OCI-LY7 (cell line): ENCODE measurements around the gene PHF13. TPM values are rescaled to one million over a fixed set of nuclear protein-coding genes. Genes with fewer than 3 reads are reported as not detected.
A peak's percentile ranks its signal among the peaks of the same experiment; 100 is the strongest.

Source experiments
- BruUV-seq: library from RNA; stranded (reverse); fragments of 400-500 nt; replicated peaks from 2 replicates; lab custom pipeline; 2021; lab: Mats Ljungman, UMichigan
- CTCF ChIA-PET: fragments of 300-600 bp; sonication (Branson Sonifier 250); formaldehyde crosslinking; loops from one replicate; lab custom pipeline; 2022; ENCODE audit warnings: antibody characterized with exemption; ENCODE audit not compliant: unreplicated experiment; lab: Charles Lee
- POLR2A ChIA-PET: fragments of 300-600 bp; sonication (Branson Sonifier 250); formaldehyde crosslinking; loops from one replicate; lab custom pipeline; 2022; ENCODE audit warnings: antibody characterized with exemption; lab: Charles Lee
- DNase-seq: peaks from one replicate; pipeline ENCODE4 v3.0.0-alpha.2; 2015; ENCODE audit warnings: low spot score
- H2AFZ ChIP-seq: fragments of 200-600 bp; sonication (generic), shearing (Covaris generic); 2 replicates; pipeline ENCODE4 v1.6.1; 2014; ENCODE audit warnings: mild to moderate bottlenecking, antibody characterized with exemption, low read length, moderate library complexity
- H3K27ac ChIP-seq: fragments of 200-600 bp; sonication (generic); 2 replicates; pipeline ENCODE4 v1.5.1; 2014; ENCODE audit warnings: mixed run types, low read depth, mild to moderate bottlenecking, moderate library complexity, low read length, inconsistent platforms; ENCODE audit not compliant: poor library complexity, severe bottlenecking
- H3K36me3 ChIP-seq: fragments of 200-600 bp; sonication (generic); 2 replicates; pipeline ENCODE4 v1.6.1; 2014; ENCODE audit warnings: mild to moderate bottlenecking, antibody characterized with exemption, low read length, moderate library complexity, mixed read lengths; ENCODE audit not compliant: insufficient read depth
- H3K4me1 ChIP-seq: fragments of 200-600 bp; sonication (generic); 2 replicates; pipeline ENCODE4 v1.5.1; 2014; ENCODE audit warnings: mild to moderate bottlenecking, low read length; ENCODE audit not compliant: insufficient read depth, poor library complexity, severe bottlenecking
- H3K4me2 ChIP-seq: fragments of 200-600 bp; sonication (generic); 2 replicates; pipeline ENCODE4 v1.6.1; 2014; ENCODE audit warnings: mild to moderate bottlenecking, low read length
- H3K4me3 ChIP-seq: fragments of 200-600 bp; sonication (generic); 2 replicates; pipeline ENCODE4 v1.5.1; 2014; ENCODE audit warnings: mild to moderate bottlenecking, low read depth, low read length; ENCODE audit not compliant: poor library complexity, severe bottlenecking
- H3K79me2 ChIP-seq: fragments of 200-600 bp; sonication (generic); 2 replicates; pipeline ENCODE4 v1.6.1; 2016; ENCODE audit warnings: low read depth, mild to moderate bottlenecking, low read length, moderate library complexity, mixed read lengths; ENCODE audit not compliant: insufficient read depth
- H3K9me2 ChIP-seq: fragments of 200-600 bp; sonication (generic); 2 replicates; pipeline ENCODE4 v1.6.1; 2016; ENCODE audit warnings: mild to moderate bottlenecking, low read length, mixed read lengths; ENCODE audit not compliant: insufficient read depth
- H3K9me3 ChIP-seq: fragments of 200-600 bp; sonication (generic); 2 replicates; pipeline ENCODE4 v1.6.1; 2014; ENCODE audit warnings: mild to moderate bottlenecking, mixed run types, low read length, mixed read lengths
- H4K20me1 ChIP-seq: fragments of 200-600 bp; sonication (generic); 2 replicates; pipeline ENCODE4 v1.6.1; 2014; ENCODE audit warnings: mild to moderate bottlenecking, antibody characterized with exemption, low read length, moderate library complexity, mixed read lengths; ENCODE audit not compliant: insufficient read depth
- EZH2phosphoT487 ChIP-seq: fragments of 200-600 bp; sonication (generic); IDR thresholded peaks from 2 replicates; pipeline ENCODE4 v1.6.1; 2018; ENCODE audit warnings: low read depth, borderline replicate concordance, mild to moderate bottlenecking, mixed run types, antibody characterized with exemption, low read length, moderate library complexity, mixed read lengths
- intact Hi-C: fragments of 100-400 bp; cut with micrococcal nuclease; formaldehyde crosslinking; loops from one replicate; pipeline ENCODE4 v1.10.0; 2022; ENCODE audit not compliant: unreplicated experiment
- total RNA-seq, 2 experiments: library from RNA; depleted of rRNA in 1 of 2; stranded (reverse); fragments of >200 nt in 1 of 2; shearing (Covaris generic) in 1 of 2; gene quantifications; 2 replicates each; pipeline ENCODE4 v1.2.3, GENCODE V29; 2014 to 2022
- TF ChIP-seq, protein P1 (sequence below): fragments of 200-600 bp; sonication (generic); conservative IDR thresholded peaks from 2 replicates; pipeline ENCODE4 v1.5.1; 2014; ENCODE audit warnings: mild to moderate bottlenecking, antibody characterized with exemption, low read length, moderate library complexity, mixed read lengths

PHF13 gene
- total RNA-seq, 2 experiments from 2014 or later = 5.3 to 14.7 TPM

- Histone ChIP-seq H3K4me1 (peaks cover 35% of the 10 kb centered on the region), H3K4me3 (peak overlapping the region; percentile 71), H3K36me3 (peaks cover 13% of the 10 kb centered on the region; the same call in 1 of the 2 replicates), H3K79me2 (no peaks in the 10 kb centered on the region), H4K20me1 (no peaks in the 10 kb centered on the region), H3K27ac (no peak overlapping the region), H3K9me2 (no peaks in the 10 kb centered on the region), H2AFZ (peak overlapping the region; percentile 59), H3K9me3 (no peaks in the 10 kb centered on the region), H3K4me2 (peak overlapping the region; percentile 82)
- intact Hi-C loops = loop anchor here (2.0 kb wide), 1 partner anchor 47 kb away; the partner anchor contains the start of genes NOL9 and TAS1R1
- CTCF ChIA-PET = interaction anchor here (1.1 kb wide), 1 partner anchor 179 kb away, joined by 3 read pairs; no protein-coding TSS in a partner anchor
- no peak for TF ChIP-seq EZH2phosphoT487
- TF ChIP-seq, protein P1, sequence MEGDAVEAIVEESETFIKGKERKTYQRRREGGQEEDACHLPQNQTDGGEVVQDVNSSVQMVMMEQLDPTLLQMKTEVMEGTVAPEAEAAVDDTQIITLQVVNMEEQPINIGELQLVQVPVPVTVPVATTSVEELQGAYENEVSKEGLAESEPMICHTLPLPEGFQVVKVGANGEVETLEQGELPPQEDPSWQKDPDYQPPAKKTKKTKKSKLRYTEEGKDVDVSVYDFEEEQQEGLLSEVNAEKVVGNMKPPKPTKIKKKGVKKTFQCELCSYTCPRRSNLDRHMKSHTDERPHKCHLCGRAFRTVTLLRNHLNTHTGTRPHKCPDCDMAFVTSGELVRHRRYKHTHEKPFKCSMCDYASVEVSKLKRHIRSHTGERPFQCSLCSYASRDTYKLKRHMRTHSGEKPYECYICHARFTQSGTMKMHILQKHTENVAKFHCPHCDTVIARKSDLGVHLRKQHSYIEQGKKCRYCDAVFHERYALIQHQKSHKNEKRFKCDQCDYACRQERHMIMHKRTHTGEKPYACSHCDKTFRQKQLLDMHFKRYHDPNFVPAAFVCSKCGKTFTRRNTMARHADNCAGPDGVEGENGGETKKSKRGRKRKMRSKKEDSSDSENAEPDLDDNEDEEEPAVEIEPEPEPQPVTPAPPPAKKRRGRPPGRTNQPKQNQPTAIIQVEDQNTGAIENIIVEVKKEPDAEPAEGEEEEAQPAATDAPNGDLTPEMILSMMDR = no peak
- no TSS peak for BruUV-seq
- POLR2A ChIA-PET = interaction anchor here (1.3 kb wide), 1 partner anchor 24 kb away, joined by 3 read pairs; no protein-coding TSS in a partner anchor
- DNase-seq = no peak
Measured at GRCh38 chr1:6601923-6602668, 11.4 kb upstream of the PHF13 start.

- Histone ChIP-seq H3K4me2 (peak within 1 kb of the TSS; percentile 82), H3K79me2 (no peaks in the 10 kb centered on the region), H3K36me3 (peaks cover 8% of the 10 kb centered on the region; the same call in 1 of the 2 replicates), H4K20me1 (no peaks in the 10 kb centered on the region), H3K9me3 (no peaks in the 10 kb centered on the region), H3K9me2 (no peaks in the 10 kb centered on the region), H3K27ac (no peak within 1 kb of the TSS), H2AFZ (peak within 1 kb of the TSS; percentile 59), H3K4me3 (peak within 1 kb of the TSS; percentile 71), H3K4me1 (peaks cover 35% of the 10 kb centered on the region)
- ChIA-PET POLR2A (interaction anchor here (1.3 kb wide), 1 partner anchor 25 kb away, joined by 3 read pairs; no protein-coding TSS in a partner anchor), CTCF (no interaction called here)
- peak; percentile 75 for DNase-seq
- TF ChIP-seq, protein P1 = no peak
- no peak for TF ChIP-seq EZH2phosphoT487
- intact Hi-C loops = loop anchor here (2.0 kb wide), 1 partner anchor 48 kb away; the partner anchor contains the start of genes NOL9 and TAS1R1
- BruUV-seq = no TSS peak
Measured at GRCh38 chr1:6602669-6603237, 10.8 kb upstream of the PHF13 start, which contains the start of gene KLHL21. TSS of gene KLHL21 (minus strand) at chr1:6602869. CDS start at chr1:6602817, 52 bp downstream.
